Astrocyte of the cerebellum (primary cell): ENCODE results near the gene GATM.
A peak's percentile ranks its signal among the peaks of the same experiment; 100 is the strongest.

Experiments used
- DNase-seq: peaks from one replicate; pipeline ENCODE4 v3.0.0-alpha.2; 2011; ENCODE audit warnings: low read depth
- H3K4me3 ChIP-seq: 2 replicates; pipeline ENCODE4 v1.5.1; 2011; ENCODE audit warnings: mild to moderate bottlenecking, low read depth, low read length, moderate library complexity
- in situ Hi-C: cut with HindIII; loops from 2 replicates; pipeline ENCODE4 v1.10.0; 2017; ENCODE audit warnings: low sequenced_read_pairs
- TF ChIP-seq, protein P1 (sequence below): IDR thresholded peaks from 2 replicates; pipeline ENCODE4 v1.5.1; 2012; ENCODE audit warnings: low read length, low read depth, moderate library complexity, mild to moderate bottlenecking; ENCODE audit errors: missing control alignments

GATM gene

GRCh38 chr15:45399381-45400212, 21.3 kb upstream of the GATM start:
- in situ Hi-C loops = loop anchor here (10.0 kb wide), 1 partner anchor 235 kb away; no protein-coding TSS in a partner anchor
- DNase-seq = peak; percentile 51
- TF ChIP-seq, protein P1, sequence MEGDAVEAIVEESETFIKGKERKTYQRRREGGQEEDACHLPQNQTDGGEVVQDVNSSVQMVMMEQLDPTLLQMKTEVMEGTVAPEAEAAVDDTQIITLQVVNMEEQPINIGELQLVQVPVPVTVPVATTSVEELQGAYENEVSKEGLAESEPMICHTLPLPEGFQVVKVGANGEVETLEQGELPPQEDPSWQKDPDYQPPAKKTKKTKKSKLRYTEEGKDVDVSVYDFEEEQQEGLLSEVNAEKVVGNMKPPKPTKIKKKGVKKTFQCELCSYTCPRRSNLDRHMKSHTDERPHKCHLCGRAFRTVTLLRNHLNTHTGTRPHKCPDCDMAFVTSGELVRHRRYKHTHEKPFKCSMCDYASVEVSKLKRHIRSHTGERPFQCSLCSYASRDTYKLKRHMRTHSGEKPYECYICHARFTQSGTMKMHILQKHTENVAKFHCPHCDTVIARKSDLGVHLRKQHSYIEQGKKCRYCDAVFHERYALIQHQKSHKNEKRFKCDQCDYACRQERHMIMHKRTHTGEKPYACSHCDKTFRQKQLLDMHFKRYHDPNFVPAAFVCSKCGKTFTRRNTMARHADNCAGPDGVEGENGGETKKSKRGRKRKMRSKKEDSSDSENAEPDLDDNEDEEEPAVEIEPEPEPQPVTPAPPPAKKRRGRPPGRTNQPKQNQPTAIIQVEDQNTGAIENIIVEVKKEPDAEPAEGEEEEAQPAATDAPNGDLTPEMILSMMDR = peak; percentile 75

DNA sequence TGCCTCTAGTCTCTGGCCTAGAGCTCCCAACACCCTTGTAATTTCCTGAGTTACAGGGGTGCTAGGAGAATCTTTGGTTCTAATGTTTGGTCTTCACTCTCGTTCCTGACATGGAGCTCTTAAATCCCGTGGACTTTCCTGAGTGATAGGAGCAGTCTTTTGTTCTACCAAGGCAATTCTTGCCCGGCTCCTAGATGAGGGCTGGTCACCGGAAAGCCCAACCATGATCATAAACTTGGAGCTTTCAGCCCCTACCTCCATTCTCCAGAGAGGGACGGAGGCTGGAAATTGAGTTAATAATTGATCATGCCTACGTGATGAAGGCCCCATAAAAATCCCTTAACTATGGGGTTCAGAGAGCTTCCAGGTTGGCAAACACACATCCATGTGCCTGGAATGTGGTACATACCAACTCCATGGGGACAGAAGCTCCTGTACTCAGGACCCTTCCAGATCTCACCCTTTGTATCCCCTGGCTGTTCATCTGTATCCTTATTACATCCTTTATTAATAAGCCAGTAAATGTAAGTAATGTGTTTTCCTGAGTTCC, 18.8 kb upstream of the GATM start:
- DNase-seq = no peak
- no peak overlapping the region for H3K4me3 ChIP-seq
- in situ Hi-C loops = no loop called here
- TF ChIP-seq, protein P1 = no peak

More at GRCh38 chr15:45399381-45400212, 21.3 kb upstream of the GATM start:
- no peak overlapping the region for H3K4me3 ChIP-seq

GRCh38 chr15:45395943-45396342, 17.6 kb upstream of the GATM start:
- DNase-seq = no peak

GRCh38 chr15:45394681-45395080, 16.3 kb upstream of the GATM start:
- DNase-seq = no peak
- in situ Hi-C loops = no loop called here
- TF ChIP-seq, protein P1 = no peak
- no peak overlapping the region for H3K4me3 ChIP-seq

More at GRCh38 chr15:45395943-45396342, 17.6 kb upstream of the GATM start:
- in situ Hi-C loops = no loop called here
- H3K4me3 ChIP-seq = no peak overlapping the region
- TF ChIP-seq, protein P1 = no peak

GRCh38 chr15:45393851-45394250, 15.5 kb upstream of the GATM start:
- no peak for DNase-seq
- in situ Hi-C loops = no loop called here
- no peak overlapping the region for H3K4me3 ChIP-seq
- TF ChIP-seq, protein P1 = peak; percentile 29

DNA sequence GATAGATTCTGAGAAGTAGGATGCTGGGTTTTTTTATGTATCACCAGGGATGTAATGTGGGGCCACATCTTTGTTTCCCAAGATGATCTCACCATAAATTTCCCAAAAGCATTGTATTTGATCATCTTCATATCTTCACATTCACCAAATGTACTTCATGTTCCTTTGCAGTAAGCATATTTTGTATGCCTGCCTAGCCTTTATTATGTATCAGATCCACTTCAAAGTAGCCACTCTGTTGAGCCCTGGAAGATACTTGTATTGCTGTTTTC, 14.2 kb upstream of the GATM start:
- no peak for DNase-seq
- in situ Hi-C loops = no loop called here
- no peak overlapping the region for H3K4me3 ChIP-seq
- TF ChIP-seq, protein P1 = no peak
